Nephron (organoid): ENCODE measurements around the gene SHISA5.

Source experiments
- H3K27ac Mint-ChIP-seq, 3 experiments: 2 replicates each; pipeline ENCODE4 v1.8.0; 2020; ENCODE audit warnings: mixed read lengths in 3 of 3, mild to moderate bottlenecking in 2 of 3, moderate library complexity in 1 of 3
- H3K27me3 Mint-ChIP-seq: 2 replicates; pipeline ENCODE4 v1.8.0; 2021; ENCODE audit warnings: low read depth, mild to moderate bottlenecking, moderate library complexity, mixed read lengths
- H3K36me3 Mint-ChIP-seq: 2 replicates; pipeline ENCODE4 v1.8.0; 2020; ENCODE audit warnings: low read depth, mixed read lengths
- H3K4me1 Mint-ChIP-seq: 2 replicates; pipeline ENCODE4 v1.8.0; 2020; ENCODE audit warnings: mixed read lengths
- H3K4me3 Mint-ChIP-seq, 3 experiments: 2 replicates each; pipeline ENCODE4 v1.8.0; 2020; ENCODE audit warnings: mild to moderate bottlenecking in 3 of 3, mixed read lengths in 3 of 3, moderate library complexity in 2 of 3
- H3K9me3 Mint-ChIP-seq: 2 replicates; pipeline ENCODE4 v1.8.0; 2020; ENCODE audit warnings: mixed read lengths
- TF ChIP-seq, protein P1 (sequence below), 3 experiments: fragments of 200-600 bp; sonication (generic); IDR thresholded peaks; one replicate each; pipeline ENCODE4 v1.5.0; 2021; ENCODE audit warnings: antibody characterized with exemption in 3 of 3; ENCODE audit not compliant: unreplicated experiment in 3 of 3

The SHISA5 gene

DNA sequence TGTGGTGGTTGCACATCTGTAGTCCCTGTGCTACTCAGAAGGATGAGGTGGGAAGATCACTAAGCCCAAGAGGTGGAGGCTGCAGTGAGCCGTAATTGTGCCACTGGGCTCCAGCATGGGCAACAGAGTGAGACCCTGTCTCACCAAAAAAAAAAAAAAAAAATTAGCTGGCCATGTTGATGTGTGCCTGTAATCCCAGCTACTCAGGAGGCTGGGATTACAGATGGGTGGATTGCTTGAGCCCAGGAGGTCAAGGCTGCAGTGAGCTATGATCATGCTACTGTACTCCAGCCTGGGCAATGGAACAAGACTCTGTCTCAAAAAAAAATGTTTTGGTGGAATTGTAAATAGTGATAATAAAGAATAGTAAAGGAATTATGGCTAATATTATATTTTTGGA lies 47.5 kb downstream of the SHISA5 start:
- peaks cover 42% of the 10 kb centered on the region for H3K36me3 Mint-ChIP-seq
- peaks cover 5% of the 10 kb centered on the region for H3K4me1 Mint-ChIP-seq
- no peak overlapping the region for H3K4me3 Mint-ChIP-seq

DNA sequence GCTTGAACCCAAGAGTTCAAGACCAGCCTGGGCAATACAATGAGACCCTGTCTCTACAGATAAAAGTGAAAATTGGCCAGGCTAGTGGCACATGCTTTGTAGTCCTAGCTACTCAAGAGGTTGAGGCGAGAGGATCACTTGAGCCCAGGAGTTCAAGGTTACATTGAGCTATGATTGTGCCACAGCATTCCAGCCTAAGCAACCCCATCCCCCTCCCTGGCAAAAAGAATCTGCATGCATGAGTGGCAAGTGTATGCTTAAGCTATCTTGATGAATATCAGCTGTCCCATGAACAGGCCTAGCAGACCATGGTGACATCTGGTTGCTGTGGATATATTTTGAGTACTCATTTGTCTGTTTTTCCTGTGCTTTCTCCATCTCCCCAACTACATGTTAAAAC lies 52.7 kb downstream of the SHISA5 start:
- Mint-ChIP-seq H3K4me3 (no peak overlapping the region), H3K27me3 (no peaks in the 10 kb centered on the region), H3K36me3 (peaks cover 26% of the 10 kb centered on the region), H3K27ac (peak overlapping the region in 1 of 3 experiments; percentile 21), H3K9me3 (no peaks in the 10 kb centered on the region), H3K4me1 (peaks cover 24% of the 10 kb centered on the region)
- TF ChIP-seq, protein P1, sequence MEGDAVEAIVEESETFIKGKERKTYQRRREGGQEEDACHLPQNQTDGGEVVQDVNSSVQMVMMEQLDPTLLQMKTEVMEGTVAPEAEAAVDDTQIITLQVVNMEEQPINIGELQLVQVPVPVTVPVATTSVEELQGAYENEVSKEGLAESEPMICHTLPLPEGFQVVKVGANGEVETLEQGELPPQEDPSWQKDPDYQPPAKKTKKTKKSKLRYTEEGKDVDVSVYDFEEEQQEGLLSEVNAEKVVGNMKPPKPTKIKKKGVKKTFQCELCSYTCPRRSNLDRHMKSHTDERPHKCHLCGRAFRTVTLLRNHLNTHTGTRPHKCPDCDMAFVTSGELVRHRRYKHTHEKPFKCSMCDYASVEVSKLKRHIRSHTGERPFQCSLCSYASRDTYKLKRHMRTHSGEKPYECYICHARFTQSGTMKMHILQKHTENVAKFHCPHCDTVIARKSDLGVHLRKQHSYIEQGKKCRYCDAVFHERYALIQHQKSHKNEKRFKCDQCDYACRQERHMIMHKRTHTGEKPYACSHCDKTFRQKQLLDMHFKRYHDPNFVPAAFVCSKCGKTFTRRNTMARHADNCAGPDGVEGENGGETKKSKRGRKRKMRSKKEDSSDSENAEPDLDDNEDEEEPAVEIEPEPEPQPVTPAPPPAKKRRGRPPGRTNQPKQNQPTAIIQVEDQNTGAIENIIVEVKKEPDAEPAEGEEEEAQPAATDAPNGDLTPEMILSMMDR (IDR thresholded peaks at IDR 0.05; ENCODE audit: unreplicated experiment in 3 of 3): no peak

More for the DNA sequence above, 47.5 kb downstream of the SHISA5 start:
- TF ChIP-seq, protein P1 (IDR thresholded peaks at IDR 0.05; ENCODE audit: unreplicated experiment in 3 of 3): no peak
- Mint-ChIP-seq H3K27ac (no peak overlapping the region), H3K9me3 (no peaks in the 10 kb centered on the region), H3K27me3 (no peaks in the 10 kb centered on the region)

DNA sequence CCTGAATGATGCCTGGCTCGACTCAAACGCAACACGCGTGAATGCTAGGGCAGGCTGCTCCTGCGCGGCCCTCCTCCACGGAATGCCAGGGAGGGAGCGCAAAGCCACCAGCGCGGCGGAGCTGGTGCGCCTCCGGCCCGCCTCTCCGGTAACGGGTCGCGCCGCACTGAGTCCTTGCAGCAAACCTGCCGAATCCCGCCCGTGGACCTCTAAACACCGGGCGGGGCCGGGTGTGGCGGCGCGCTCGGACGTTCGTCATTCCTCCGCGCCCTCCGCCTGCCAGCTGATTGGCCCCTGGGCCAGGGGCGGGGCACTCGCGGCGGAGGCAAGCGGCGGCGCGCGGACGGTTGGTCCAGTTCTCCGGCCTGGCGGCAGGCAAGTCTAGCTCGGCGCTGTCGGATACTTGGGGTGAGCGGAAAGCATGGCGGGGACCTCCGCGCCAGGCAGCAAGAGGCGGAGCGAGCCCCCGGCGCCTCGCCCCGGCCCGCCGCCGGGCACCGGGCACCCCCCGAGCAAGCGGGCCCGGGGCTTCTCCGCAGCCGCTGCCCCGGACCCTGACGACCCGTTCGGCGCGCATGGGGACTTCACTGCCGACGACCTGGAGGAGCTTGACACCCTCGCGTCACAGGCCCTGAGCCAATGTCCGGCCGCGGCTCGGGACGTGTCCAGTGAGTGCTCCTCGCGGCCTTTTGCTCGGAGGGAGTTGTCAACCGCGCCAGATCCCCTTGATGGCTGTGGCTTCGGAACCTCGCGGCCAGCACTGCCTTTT lies 57.4 kb downstream of the SHISA5 start, which contains the start of gene ATRIP:
Gene ATRIP, plus strand, starts transcription at position 313 of the 769 bp plus-strand sequence. Its CDS starts 109 bp downstream, at position 422.
- peaks cover 16% of the 10 kb centered on the region for H3K36me3 Mint-ChIP-seq
- H3K4me1 Mint-ChIP-seq: peaks cover 30% of the 10 kb centered on the region
- H3K27me3 Mint-ChIP-seq: no peaks in the 10 kb centered on the region
- TF ChIP-seq, protein P1 (IDR thresholded peaks at IDR 0.05; ENCODE audit: unreplicated experiment in 3 of 3): no peak
- H3K27ac Mint-ChIP-seq: peak within 1 kb of the TSS; percentile 45 to 86 (median 61)
- H3K9me3 Mint-ChIP-seq: no peaks in the 10 kb centered on the region
- H3K4me3 Mint-ChIP-seq: peak within 1 kb of the TSS; percentile 85 to 90 (median 88)

DNA sequence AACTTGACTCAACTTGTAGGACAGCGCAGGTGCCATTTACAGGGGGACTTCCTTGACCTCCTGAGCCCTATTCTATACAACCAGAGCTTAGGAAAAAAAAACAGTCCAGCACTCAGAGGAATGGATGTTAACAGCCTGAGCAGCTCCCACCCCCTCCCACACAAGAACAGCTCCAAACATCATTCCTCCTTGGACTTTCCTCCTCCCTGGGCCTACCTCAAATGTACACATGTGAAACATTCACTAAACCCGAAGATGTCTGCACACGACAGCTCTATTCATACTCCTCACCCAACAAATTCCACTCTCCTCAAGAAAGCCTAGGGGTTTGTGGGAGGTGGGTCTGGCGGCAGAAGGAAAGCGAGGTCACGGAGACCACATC lies 57.9 kb downstream of the SHISA5 start:
- Mint-ChIP-seq H3K27me3 (no peaks in the 10 kb centered on the region), H3K4me3 (peak overlapping the region; percentile 85 to 90 (median 88)), H3K4me1 (peaks cover 31% of the 10 kb centered on the region), H3K9me3 (no peaks in the 10 kb centered on the region), H3K36me3 (peaks cover 15% of the 10 kb centered on the region), H3K27ac (peak overlapping the region; percentile 19 to 68 (median 52))
- TF ChIP-seq, protein P1 (IDR thresholded peaks at IDR 0.05; ENCODE audit: unreplicated experiment in 3 of 3): no peak

DNA sequence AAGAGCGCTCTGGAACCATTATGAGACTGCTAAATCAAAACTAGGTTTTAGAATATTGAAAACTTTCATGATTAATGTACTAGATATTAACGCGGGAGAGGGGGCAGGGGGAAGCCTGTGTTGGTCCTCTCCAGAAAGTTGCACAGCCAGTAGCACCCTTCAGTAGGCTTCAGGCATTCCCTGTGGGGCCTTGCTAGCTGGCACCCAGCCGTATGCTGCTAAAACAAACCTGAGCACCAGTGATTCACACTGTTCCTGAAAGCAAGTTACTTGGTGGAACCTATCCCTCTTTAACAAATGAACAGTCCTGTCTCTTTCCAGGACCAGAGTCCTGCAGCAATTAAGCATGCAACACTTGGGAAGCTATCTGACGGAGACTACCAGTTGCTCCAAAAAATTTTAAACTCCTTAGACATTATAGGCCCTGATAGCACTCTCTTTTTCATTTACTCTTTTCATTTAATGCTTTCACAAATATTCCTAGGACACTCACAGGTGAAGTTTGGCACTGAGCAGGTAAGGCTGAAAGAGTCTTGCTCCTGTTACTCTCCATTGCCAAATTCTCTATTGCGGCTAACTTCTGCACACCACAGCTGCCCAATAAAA lies 58.6 kb downstream of the SHISA5 start:
- TF ChIP-seq, protein P1 (IDR thresholded peaks at IDR 0.05; ENCODE audit: unreplicated experiment in 3 of 3): no peak
- peak overlapping the region in 2 of 3 experiments; percentile 52 to 68 for H3K27ac Mint-ChIP-seq
- H3K36me3 Mint-ChIP-seq: peaks cover 15% of the 10 kb centered on the region
- no peaks in the 10 kb centered on the region for H3K27me3 Mint-ChIP-seq
- peaks cover 31% of the 10 kb centered on the region for H3K4me1 Mint-ChIP-seq
- no peaks in the 10 kb centered on the region for H3K9me3 Mint-ChIP-seq
- H3K4me3 Mint-ChIP-seq: peak overlapping the region; percentile 85 to 90 (median 88)
